ENCODE measurements around the gene BRINP3.

BRINP3 gene

GRCh38 chr1:190303501-190303900, 174.2 kb downstream of the BRINP3 start:
- no peak for DNase-seq

- DNase-seq: no peak
These were observed 181.2 kb downstream of the BRINP3 start for GRCh38 chr1:190296453-190296852.

- no peak for DNase-seq
These were observed 187.8 kb downstream of the BRINP3 start for GRCh38 chr1:190289897-190290296.

- DNase-seq: no peak
These were observed 191.6 kb downstream of the BRINP3 start for GRCh38 chr1:190286111-190286510.

GRCh38 chr1:190277107-190277506, 200.6 kb downstream of the BRINP3 start:
- DNase-seq: no peak

- DNase-seq: no peak
These were observed 202.9 kb downstream of the BRINP3 start for GRCh38 chr1:190274721-190275120.

GRCh38 chr1:190273161-190273560, 204.5 kb downstream of the BRINP3 start:
- no peak for DNase-seq

GRCh38 chr1:190262538-190262937, 215.1 kb downstream of the BRINP3 start:
- DNase-seq: no peak

- DNase-seq: no peak
These were observed 218.2 kb downstream of the BRINP3 start for GRCh38 chr1:190259424-190259823.

GRCh38 chr1:190258003-190258402, 219.7 kb downstream of the BRINP3 start:
- no peak for DNase-seq

- DNase-seq: no peak
These were observed 225.6 kb downstream of the BRINP3 start for GRCh38 chr1:190252046-190252445.

GRCh38 chr1:190250368-190250767, 227.3 kb downstream of the BRINP3 start:
- DNase-seq: no peak

GRCh38 chr1:190244406-190244805, 233.3 kb downstream of the BRINP3 start:
- DNase-seq: no peak

GRCh38 chr1:190243056-190243455, 234.6 kb downstream of the BRINP3 start:
- DNase-seq: no peak

GRCh38 chr1:190226006-190226405, 251.7 kb downstream of the BRINP3 start:
- no peak for DNase-seq

GRCh38 chr1:190212450-190212849, 265.2 kb downstream of the BRINP3 start:
- no peak for DNase-seq

- no peak for DNase-seq
These were observed 269.9 kb downstream of the BRINP3 start for GRCh38 chr1:190207733-190208132.

- no peak for DNase-seq
These were observed 272.0 kb downstream of the BRINP3 start for GRCh38 chr1:190205713-190206112.

GRCh38 chr1:190196020-190196419, 281.6 kb downstream of the BRINP3 start:
- peak; percentile 83 for DNase-seq

GRCh38 chr1:190193508-190194115, 284.1 kb downstream of the BRINP3 start:
- DNase-seq: no peak

GRCh38 chr1:190192627-190193026, 285.0 kb downstream of the BRINP3 start:
- DNase-seq: no peak

- no peak for DNase-seq
These were observed 294.1 kb downstream of the BRINP3 start for GRCh38 chr1:190183588-190183987.

GRCh38 chr1:190179817-190180216, 297.8 kb downstream of the BRINP3 start:
- DNase-seq: no peak

- DNase-seq: no peak
These were observed 298.8 kb downstream of the BRINP3 start for GRCh38 chr1:190178827-190179226.

- DNase-seq: no peak
These were observed 300.1 kb downstream of the BRINP3 start for GRCh38 chr1:190177555-190177954.

GRCh38 chr1:190176776-190177175, 300.9 kb downstream of the BRINP3 start:
- DNase-seq: no peak
